Epithelial cell of esophagus (primary cell): Measurements from ENCODE around the gene TUBA1B.
A peak's percentile ranks its signal among the peaks of the same experiment; 100 is the strongest.

Experiments
- DNase-seq: peaks from one replicate; pipeline ENCODE4 v3.0.0; 2010; ENCODE audit warnings: low read depth
- H3K4me3 ChIP-seq: 2 replicates; pipeline ENCODE4 v1.5.1; 2011; ENCODE audit warnings: mild to moderate bottlenecking, low read length, control low read depth
- TF ChIP-seq, protein P1 (sequence below): IDR thresholded peaks from 2 replicates; pipeline ENCODE4 v1.5.1; 2011; ENCODE audit warnings: low read depth, mild to moderate bottlenecking, low read length, control low read depth, inconsistent platforms; ENCODE audit not compliant: insufficient read depth; ENCODE audit errors: missing control alignments

Gene TUBA1B

DNA sequence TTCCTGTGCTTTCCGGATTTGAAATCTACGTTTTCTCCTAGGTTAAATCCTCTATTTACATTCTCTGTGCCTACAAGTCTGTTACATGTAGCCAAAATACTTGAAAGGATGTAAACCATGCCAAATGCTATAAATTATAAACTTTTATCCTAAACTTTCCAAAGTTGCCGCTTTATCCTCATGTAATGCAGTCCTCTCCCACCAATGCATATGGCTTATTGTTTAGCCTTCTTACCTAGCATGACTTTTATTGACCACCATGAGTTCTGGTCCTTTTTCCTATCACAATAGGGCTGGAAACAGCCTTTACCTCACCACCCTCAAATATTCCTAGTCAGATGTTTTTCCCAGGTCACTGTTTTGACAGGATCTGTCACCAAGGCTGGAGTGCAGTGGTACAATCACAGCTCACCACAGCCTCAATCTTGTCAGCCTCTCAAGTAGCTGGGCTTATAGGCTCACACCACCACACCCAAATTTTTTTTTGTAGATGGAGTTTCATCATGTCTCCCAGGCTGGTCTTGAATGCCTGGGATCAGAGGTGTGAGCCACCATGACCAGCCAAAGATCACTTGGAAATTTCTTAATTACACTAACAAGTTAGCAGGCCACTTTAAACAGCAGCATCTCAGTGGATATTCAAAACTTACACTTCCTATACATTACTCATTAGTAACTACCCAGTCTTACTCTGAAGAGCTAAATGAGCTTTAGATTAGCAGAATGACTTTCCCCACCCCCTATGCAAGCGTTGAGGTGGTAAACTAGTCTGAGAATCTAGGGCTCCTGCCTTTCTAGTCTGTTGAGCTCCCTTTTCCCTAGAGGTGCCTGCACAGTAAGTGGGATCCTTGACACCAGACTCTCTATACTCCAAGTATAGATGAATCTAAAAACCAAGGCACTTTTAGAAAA, 4.1 kb downstream of the TUBA1B start:
- H3K4me3 ChIP-seq = no peak overlapping the region
- DNase-seq = no peak
- TF ChIP-seq, protein P1, sequence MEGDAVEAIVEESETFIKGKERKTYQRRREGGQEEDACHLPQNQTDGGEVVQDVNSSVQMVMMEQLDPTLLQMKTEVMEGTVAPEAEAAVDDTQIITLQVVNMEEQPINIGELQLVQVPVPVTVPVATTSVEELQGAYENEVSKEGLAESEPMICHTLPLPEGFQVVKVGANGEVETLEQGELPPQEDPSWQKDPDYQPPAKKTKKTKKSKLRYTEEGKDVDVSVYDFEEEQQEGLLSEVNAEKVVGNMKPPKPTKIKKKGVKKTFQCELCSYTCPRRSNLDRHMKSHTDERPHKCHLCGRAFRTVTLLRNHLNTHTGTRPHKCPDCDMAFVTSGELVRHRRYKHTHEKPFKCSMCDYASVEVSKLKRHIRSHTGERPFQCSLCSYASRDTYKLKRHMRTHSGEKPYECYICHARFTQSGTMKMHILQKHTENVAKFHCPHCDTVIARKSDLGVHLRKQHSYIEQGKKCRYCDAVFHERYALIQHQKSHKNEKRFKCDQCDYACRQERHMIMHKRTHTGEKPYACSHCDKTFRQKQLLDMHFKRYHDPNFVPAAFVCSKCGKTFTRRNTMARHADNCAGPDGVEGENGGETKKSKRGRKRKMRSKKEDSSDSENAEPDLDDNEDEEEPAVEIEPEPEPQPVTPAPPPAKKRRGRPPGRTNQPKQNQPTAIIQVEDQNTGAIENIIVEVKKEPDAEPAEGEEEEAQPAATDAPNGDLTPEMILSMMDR = no peak

DNA sequence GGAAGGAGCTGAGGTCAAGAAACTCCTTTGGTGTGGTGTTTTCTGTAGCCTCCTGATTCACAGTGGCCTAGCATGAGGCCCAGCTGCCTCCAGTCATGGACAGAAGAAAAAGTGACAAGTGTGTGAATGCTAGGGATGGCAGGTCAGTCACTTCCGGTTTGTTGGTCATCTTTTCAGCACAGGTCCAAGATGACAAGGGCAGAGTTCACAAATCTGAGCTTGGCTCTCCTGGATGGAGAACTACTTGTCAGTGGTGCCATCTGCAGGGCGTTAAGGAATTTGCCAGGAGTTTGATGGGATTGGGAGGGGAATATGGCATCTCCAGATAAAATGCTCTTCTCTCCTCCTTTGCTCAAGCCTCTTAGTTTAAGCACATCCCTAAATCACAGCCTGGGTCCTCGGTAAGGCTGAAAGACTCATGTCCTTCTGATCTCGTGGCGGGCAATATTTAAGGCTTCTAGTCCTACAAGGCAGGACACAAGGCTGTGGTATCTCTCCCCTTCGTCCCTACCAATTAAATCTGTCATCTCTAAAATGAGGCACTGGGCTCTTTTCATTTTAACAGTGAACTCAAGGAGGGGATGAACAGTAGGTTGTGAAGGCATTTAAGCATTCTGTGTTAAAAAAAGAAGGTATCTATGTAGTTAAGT, 10.0 kb downstream of the TUBA1B start:
- H3K4me3 ChIP-seq = no peak overlapping the region
- TF ChIP-seq, protein P1 = peak; percentile 82
- peak; percentile 71 for DNase-seq

DNA sequence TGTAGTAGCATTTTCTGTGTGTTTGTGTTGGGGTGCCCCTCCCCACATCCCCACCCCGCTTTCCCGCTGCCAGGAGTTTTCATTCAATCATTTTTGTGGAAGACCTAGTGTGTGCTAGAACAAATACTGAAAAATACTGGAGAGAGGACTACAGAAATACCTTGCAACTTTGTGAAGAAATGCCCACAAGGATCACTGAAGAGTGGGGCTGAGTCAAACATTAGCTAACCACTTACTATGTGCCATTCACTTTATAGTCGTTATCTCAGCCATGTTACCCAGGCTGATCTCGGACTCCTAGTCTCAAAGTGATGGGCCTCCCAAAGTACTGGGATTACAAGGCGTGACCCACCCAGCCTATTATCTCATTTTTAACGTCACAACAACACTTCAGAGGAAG, 20.0 kb downstream of the TUBA1B start:
- peak overlapping the region; percentile 83 for H3K4me3 ChIP-seq

DNA sequence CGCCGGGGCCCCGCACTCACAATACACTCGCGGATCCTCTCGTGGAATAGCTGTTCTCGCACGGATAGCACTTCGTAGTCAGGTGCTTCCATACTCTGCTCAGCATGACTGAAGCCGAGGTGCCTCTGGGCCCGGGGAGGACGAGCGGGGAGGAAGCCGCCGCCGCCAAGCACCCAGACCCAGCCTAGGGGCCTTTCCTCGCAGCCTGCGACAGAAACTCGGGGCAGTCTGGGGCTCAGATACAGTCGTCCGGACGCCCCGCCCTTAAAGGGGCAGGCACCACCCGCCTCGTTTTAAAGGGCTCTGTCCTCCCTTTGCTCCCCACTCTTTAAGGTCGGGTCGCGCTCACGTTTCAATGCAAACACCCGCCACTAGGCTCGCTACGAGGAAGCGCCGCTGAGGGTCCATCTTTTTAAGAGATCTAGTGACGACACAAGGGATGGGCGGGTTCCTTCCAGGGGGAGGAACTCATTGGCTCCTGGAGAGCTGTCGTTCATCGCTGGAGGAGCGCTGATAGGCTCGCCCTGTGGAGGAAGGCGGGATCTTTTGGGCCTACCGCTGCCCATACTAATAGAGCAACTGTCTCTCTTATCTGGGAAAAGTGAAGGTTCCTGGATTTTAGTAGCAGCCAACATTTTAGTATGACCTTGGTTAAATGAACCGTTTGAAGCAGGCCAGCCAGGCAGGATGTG, 20.6 kb downstream of the TUBA1B start, which contains the start of gene LMBR1L:
LMBR1L (minus strand) TSS at position 384 of the 692 bp plus-strand sequence; CDS start at position 92, 292 bp downstream.
- TF ChIP-seq, protein P1 = peak; percentile 58
- peak within 1 kb of the TSS; percentile 83 for H3K4me3 ChIP-seq
- peak; percentile 99 for DNase-seq

More for the DNA sequence above, 20.0 kb downstream of the TUBA1B start:
- TF ChIP-seq, protein P1 = no peak
- no peak for DNase-seq

DNA sequence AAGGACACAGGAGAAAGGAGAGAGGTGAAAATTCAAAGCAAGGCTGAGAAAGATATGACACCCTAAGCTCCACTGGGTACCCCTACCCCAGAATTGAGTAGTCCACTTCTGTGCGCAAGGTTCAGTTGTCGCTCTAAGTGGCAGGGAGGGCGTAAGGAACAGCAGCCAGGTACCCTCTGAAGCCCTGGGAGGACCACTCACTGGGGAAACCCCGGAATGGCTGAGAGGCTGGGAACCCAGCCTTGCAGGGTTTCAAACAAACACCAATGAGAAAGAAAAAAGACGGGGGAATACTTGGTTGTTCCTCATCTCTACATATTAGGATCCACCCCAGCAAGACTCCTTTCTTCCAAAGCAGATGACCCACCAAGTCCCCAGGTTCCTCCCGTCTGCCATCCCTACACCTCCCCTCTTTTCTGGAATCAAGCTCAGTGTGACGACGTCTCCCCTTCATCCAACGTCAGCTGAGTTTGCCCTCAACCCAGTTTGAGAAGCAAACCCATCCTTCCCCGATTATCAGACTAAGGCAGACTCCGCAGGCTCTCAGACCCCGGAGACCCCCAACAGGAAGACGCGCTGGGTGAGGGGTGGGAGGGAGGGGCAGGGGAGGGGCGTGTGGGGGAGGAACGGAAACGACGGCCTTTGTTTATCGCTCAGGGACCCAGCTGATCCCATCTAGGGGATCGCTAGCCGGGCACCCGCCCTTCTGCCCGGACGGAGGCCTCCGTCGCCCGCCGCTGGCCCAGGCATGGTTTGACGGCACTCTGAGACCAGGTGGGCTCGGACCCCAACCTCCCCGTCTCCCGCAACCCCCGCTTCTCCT, 21.3 kb downstream of the TUBA1B start:
- TF ChIP-seq, protein P1 = no peak
- H3K4me3 ChIP-seq = peak overlapping the region; percentile 83
- no peak for DNase-seq

DNA sequence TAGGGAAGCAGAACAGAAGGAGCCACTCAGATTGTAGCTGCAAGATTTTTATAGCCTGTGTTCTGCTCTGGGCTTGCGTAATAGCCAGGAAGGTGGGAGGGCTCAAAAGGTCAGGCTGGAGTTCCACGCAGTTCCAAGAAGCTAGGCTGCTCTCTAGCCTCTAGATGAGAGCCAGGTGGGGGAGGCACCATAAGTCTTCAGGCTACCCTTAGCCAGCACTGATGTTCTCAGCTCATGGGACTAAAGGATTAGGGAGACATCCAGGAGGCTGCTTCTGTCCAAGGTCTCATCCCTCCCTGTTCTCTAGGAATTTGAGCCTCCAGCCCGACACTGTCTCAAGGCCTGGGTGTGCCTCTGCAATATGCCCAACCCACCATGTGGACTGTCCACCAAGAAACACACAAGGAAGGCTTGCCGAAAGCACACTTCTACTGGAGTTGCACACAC, 22.2 kb downstream of the TUBA1B start:
- no peak for DNase-seq
- TF ChIP-seq, protein P1 = no peak
- H3K4me3 ChIP-seq = no peak overlapping the region
